GM10248 (cell line): ENCODE measurements around the gene PIGBOS1.
A peak's percentile ranks its signal among the peaks of the same experiment; 100 is the strongest.

Experiments
- CTCF ChIA-PET: fragments of 300-600 bp; sonication (Branson Sonifier 250); formaldehyde crosslinking; extraction: SDS; loops from one replicate; lab custom pipeline; 2021; ENCODE audit warnings: antibody characterized with exemption; lab: Yijun Ruan, JAX
- POLR2A ChIA-PET: fragments of 350-650 bp; sonication (Branson Sonifier 250); formaldehyde crosslinking; extraction: SDS; loops from one replicate; lab custom pipeline; 2020; ENCODE audit warnings: antibody characterized with exemption; lab: Yijun Ruan, JAX
- DNase-seq: peaks from one replicate; pipeline ENCODE4 v3.0.0; 2012; ENCODE audit errors: extremely low spot score
- TF ChIP-seq, protein P1 (sequence below): IDR thresholded peaks from 2 replicates; pipeline ENCODE4 v1.5.1; 2012; ENCODE audit warnings: mild to moderate bottlenecking, low read depth; ENCODE audit errors: extremely low read depth, missing control alignments, control extremely low read depth

Gene PIGBOS1, protein sequence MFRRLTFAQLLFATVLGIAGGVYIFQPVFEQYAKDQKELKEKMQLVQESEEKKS

DNA sequence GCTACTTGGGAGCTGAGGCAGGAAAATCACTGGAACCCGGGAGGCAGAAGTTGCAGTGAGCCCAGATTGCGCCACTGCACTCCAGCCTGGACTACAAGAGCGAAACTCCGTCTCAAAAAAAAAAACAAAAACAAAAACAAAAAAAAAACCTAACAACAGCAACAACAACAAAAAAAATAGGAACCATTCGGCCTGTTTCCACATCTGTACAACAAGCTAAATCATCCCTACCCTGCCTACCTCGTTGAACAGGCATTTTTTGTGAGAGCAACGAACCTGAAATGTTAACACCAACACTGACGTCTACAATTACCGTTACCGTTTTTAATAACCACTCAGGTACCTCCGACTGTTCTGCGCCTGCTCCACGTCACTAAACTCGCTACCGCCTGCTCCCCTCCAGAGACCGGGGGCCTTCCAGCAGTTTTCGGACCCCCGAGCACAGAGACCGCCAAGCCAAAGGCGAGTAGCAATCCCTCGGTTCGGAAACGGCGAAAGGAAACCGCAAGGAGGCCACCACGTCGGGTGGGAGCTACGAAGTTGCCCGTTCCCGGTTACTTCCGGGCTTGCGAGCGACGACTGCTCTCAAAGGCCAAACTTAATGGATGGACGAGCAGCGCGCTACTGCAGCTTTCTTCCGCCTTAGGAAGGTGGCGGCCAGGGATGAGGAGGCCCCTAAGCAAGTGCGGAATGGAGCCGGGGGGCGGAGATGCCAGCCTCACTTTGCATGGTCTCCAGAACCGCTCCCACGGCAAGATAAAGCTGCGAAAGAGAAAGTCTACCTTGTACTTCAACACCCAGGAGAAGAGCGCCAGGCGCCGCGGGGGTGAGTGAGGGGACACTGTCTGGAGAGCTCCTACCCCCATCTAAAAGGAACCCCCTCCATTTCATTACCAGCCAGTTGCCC, at the start of gene PIGBOS1, which contains the start of gene PIGB:
Gene PIGBOS1 (minus strand): TSS at position 536 of the 907 bp plus-strand sequence. CDS start 1,331 bp downstream, outside the sequence.
Gene PIGB (plus strand): TSS at position 635 of the 907 bp plus-strand sequence. CDS start 29 bp downstream, at position 664.
- ChIA-PET CTCF (interaction anchor here (1.0 to 2.4 kb wide), 5 partner anchors 18 to 121 kb away, joined by 3 to 8 read pairs (median 4); partner anchors contain the start of genes CCPG1 and PIERCE2), POLR2A (interaction anchor here (0.7 to 1.2 kb wide), 3 partner anchors 17 to 122 kb away, joined by 3 read pairs; partner anchors contain the start of gene RSL24D1)
- TF ChIP-seq, protein P1, sequence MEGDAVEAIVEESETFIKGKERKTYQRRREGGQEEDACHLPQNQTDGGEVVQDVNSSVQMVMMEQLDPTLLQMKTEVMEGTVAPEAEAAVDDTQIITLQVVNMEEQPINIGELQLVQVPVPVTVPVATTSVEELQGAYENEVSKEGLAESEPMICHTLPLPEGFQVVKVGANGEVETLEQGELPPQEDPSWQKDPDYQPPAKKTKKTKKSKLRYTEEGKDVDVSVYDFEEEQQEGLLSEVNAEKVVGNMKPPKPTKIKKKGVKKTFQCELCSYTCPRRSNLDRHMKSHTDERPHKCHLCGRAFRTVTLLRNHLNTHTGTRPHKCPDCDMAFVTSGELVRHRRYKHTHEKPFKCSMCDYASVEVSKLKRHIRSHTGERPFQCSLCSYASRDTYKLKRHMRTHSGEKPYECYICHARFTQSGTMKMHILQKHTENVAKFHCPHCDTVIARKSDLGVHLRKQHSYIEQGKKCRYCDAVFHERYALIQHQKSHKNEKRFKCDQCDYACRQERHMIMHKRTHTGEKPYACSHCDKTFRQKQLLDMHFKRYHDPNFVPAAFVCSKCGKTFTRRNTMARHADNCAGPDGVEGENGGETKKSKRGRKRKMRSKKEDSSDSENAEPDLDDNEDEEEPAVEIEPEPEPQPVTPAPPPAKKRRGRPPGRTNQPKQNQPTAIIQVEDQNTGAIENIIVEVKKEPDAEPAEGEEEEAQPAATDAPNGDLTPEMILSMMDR, result no peak
- DNase-seq, result peak; percentile 85

DNA sequence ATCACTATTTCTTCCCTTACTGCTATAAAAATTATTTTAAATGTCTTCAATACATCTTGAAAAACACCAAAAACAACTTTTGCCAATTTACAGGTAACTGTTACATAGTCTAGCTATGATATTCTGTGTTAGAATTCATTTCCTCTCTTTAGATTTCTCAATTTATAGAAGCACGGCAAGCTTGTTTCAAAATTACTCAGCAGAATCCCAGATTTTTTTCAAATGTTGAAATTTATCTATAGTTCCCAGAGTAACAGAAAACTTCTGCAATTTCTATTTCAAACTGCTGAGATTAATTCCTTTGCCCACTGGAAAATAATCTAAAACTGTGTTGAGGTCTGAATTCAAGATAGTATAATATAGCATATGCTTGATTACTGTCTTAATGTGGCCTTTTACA, 48.1 kb upstream of the PIGBOS1 start:
- POLR2A ChIA-PET, result no interaction called here
- no peak for DNase-seq
- TF ChIP-seq, protein P1, result no peak
- CTCF ChIA-PET, result interaction anchor here (1.2 kb wide), 2 partner anchors 8 to 9 kb away, joined by 3 read pairs; no protein-coding TSS in a partner anchor

DNA sequence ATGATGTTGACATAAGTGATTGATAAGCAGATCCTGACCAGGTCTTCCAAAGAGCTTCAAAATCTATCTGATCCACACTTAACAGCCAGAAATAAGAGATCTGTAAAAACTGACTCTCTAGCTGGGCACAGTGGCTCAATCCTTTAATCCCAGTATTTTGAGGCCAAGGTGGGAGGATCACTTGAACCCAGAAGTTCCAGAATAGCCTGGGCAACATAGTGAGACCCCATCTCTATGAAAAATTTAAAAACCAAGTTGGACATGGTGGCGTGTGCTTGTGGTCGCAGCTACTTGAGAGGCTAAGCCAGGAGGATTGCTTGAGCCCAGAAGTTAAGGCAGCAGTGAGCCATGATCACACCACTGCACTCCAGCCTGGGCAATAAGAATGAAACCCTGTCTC, 43.7 kb upstream of the PIGBOS1 start:
- CTCF ChIA-PET, result interaction anchor here (1.7 to 4.6 kb wide), 2 partner anchors 11 to 23 kb away, joined by 3 to 20 read pairs; no protein-coding TSS in a partner anchor
- POLR2A ChIA-PET, result no interaction called here
- DNase-seq, result no peak
- TF ChIP-seq, protein P1, result no peak

DNA sequence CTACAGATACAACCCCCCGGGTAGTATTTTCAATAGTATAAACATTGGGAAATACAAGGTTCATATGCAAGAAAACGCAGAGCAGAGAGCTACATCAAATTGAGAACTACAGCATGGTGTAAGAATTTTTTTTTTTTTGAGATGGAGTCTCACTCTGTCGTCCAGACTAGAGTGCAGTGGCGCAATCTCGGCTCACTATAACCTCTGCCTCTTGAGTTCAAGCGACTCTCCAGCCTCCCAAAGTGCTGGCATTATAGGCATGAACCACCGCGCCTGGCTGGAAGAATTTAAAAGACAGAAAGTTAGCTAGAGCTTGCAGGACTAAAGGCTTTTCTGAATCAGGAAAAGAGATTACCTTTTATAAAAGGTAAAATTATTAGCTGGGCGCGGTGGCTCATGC, 42.1 kb upstream of the PIGBOS1 start:
- ChIA-PET CTCF (interaction anchor here (1.1 to 4.6 kb wide), 3 partner anchors 12 to 70 kb away, joined by 3 to 20 read pairs (median 4); no protein-coding TSS in a partner anchor), POLR2A (no interaction called here)
- TF ChIP-seq, protein P1, result no peak
- DNase-seq, result no peak

DNA sequence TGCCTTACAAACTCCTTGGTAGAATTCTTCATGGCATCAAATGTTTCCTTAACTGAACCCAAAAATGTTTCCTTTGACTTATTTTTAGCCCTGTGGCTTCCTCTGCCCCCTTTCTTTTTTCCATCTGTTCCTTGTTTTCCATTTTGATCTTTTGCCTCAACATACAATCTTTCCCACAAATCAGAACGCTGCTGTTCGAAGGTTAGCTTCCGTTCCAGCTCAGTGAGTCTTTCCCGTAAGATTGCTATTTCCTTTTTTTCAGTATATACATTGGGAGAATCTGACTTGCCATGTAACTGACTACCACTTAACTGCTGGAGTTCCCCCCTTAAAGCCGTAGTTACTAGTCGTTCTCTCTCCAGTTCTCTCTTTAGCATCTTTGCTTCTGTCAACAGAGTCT, 41.3 kb upstream of the PIGBOS1 start:
- no peak for DNase-seq
- ChIA-PET CTCF (interaction anchor here (1.1 to 2.5 kb wide), 3 partner anchors 18 to 69 kb away, joined by 3 to 9 read pairs (median 4); partner anchors contain the start of genes CCPG1 and PIERCE2), POLR2A (no interaction called here)
- TF ChIP-seq, protein P1, result no peak

DNA sequence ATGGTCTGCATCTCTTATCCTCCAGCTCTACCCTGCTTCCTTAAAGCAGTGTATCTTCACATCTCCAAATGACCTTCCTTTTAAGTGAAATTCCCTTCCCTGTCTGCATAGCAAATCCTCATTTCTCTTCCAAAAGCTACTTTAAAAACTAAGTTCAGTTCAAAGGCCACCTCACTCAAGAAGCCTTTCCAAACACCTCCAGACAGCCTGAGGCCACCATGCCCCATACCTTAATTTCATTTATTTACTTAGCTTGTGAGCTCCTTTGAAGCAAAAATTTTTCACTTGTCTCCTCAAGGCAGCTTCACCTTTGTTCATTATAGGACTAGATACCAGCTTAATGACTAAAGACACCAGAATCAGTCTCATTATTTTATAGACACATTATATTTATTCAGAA, 39.5 kb upstream of the PIGBOS1 start:
- ChIA-PET POLR2A (no interaction called here), CTCF (interaction anchor here (0.8 to 2.9 kb wide), 8 partner anchors 9 to 140 kb away, joined by 3 to 9 read pairs (median 4); partner anchors contain the start of genes CCPG1 and PIERCE2)
- TF ChIP-seq, protein P1, result no peak
- DNase-seq, result no peak
